Stimulated activated CD8-positive, alpha-beta memory T cell treated with anti-CD3 and anti-CD28 coated beads, Interleukin-15, amount 100 ng/mL, for 1 hour (primary cell): ENCODE measurements around the gene EGF.
"Not testable (repeated sequence)": the region's sequence is repeated elsewhere in the genome, so short reads cannot be mapped to it uniquely, and the experiment has no call there.

Source experiments
- DNase-seq: peaks from one replicate; pipeline ENCODE4 v3.0.0-alpha.2; 2020; ENCODE audit warnings: low read depth

The EGF gene

GRCh38 chr4:109912706-109913595, at the start of gene EGF:
Gene EGF (plus strand): TSS chr4:109912883. CDS start chr4:109913336, 453 bp downstream.
- no peak for DNase-seq

- DNase-seq = no peak
These were observed 48.5 kb upstream of the EGF start for GRCh38 chr4:109864134-109864533.

GRCh38 chr4:109870061-109870460, 42.6 kb upstream of the EGF start:
- DNase-seq = no peak

- no peak for DNase-seq
These were observed 40.6 kb upstream of the EGF start for GRCh38 chr4:109872065-109872464.

- DNase-seq = no peak
These were observed 39.6 kb upstream of the EGF start for GRCh38 chr4:109872950-109873656.

- DNase-seq = no peak
These were observed 38.7 kb upstream of the EGF start for GRCh38 chr4:109873791-109874514.

- no peak for DNase-seq
These were observed 37.6 kb upstream of the EGF start for GRCh38 chr4:109875106-109875505.

GRCh38 chr4:109875553-109875952, 37.1 kb upstream of the EGF start:
- not testable (repeated sequence) for DNase-seq

GRCh38 chr4:109876634-109877265, 35.9 kb upstream of the EGF start:
- DNase-seq = no peak

- DNase-seq = no peak
These were observed 35.3 kb upstream of the EGF start for GRCh38 chr4:109877400-109877799.

GRCh38 chr4:109878355-109878754, 34.3 kb upstream of the EGF start:
- no peak for DNase-seq

- no peak for DNase-seq
These were observed 33.6 kb upstream of the EGF start for GRCh38 chr4:109879081-109879480.

GRCh38 chr4:109879636-109880314, 32.9 kb upstream of the EGF start:
- DNase-seq = no peak

GRCh38 chr4:109886303-109886702, 26.4 kb upstream of the EGF start:
- DNase-seq = no peak

- no peak for DNase-seq
These were observed 25.6 kb upstream of the EGF start for GRCh38 chr4:109887071-109887470.

GRCh38 chr4:109890076-109890475, 22.6 kb upstream of the EGF start:
- no peak for DNase-seq

- DNase-seq = no peak
These were observed 10.0 kb upstream of the EGF start for GRCh38 chr4:109902559-109903251.

- no peak for DNase-seq
These were observed 4.0 kb upstream of the EGF start for GRCh38 chr4:109908731-109909130.

GRCh38 chr4:109910256-109910655, 2.4 kb upstream of the EGF start:
- no peak for DNase-seq

GRCh38 chr4:109913596-109914241, 1.0 kb downstream of the EGF start:
- DNase-seq = no peak
